K562 (cell line): ENCODE results near the gene GUCA2B. TPM values are rescaled to one million over a fixed set of nuclear protein-coding genes. Genes with fewer than 3 reads are reported as not detected.

Source experiments
- CCAR2 ChIP-seq: fragments of 200-400 bp; formaldehyde crosslinking; IDR thresholded peaks from 2 replicates; pipeline ENCODE4 v1.6.1; 2017; ENCODE audit warnings: mild to moderate bottlenecking, low read depth, low read length
- MTA1 ChIP-seq: fragments of 450-650 bp; IDR thresholded peaks from 2 replicates; pipeline ENCODE4 v1.6.1; 2017; ENCODE audit warnings: borderline replicate concordance
- MXI1 ChIP-seq: IDR thresholded peaks from 2 replicates; pipeline ENCODE4 v1.6.1; 2011; ENCODE audit warnings: low read depth, mild to moderate bottlenecking, improper control_type of control experiment, low read length
- POLR2H ChIP-seq: IDR thresholded peaks from 2 replicates; pipeline ENCODE4 v1.6.1; 2016; ENCODE audit warnings: missing genetic modification characterization, low read depth, mild to moderate bottlenecking, control low read depth, missing compliant biosample characterization, moderate library complexity
- RBM15 ChIP-seq: fragments of 200-400 bp; formaldehyde crosslinking; IDR thresholded peaks from 2 replicates; pipeline ENCODE4 v1.6.1; 2018; ENCODE audit warnings: mild to moderate bottlenecking, low read length, moderate library complexity; ENCODE audit not compliant: insufficient read depth
- RCOR1 ChIP-seq, 2 experiments: IDR thresholded peaks; 2 replicates each; pipeline ENCODE4 v1.6.1; 2012; ENCODE audit warnings: low read depth in 2 of 2, low read length in 2 of 2, borderline replicate concordance in 1 of 2, improper control_type of control experiment in 1 of 2
- SMC3 ChIP-seq: conservative IDR thresholded peaks from 2 replicates; pipeline ENCODE4 v1.6.1; 2011; ENCODE audit warnings: low read depth, low read length, improper control_type of control experiment; ENCODE audit not compliant: insufficient read depth
- TAF7 ChIP-seq: fragments of 450-650 bp; IDR thresholded peaks from 2 replicates; pipeline ENCODE4 v1.6.1; 2016; ENCODE audit warnings: missing genetic modification characterization, missing compliant biosample characterization
- TCF7 ChIP-seq: sonication (generic); IDR thresholded peaks from 2 replicates; pipeline ENCODE4 v1.6.1; 2016; ENCODE audit warnings: antibody characterized with exemption, borderline replicate concordance
- THRAP3 ChIP-seq: fragments of 450-650 bp; IDR thresholded peaks from 2 replicates; pipeline ENCODE4 v1.6.1; 2016; ENCODE audit warnings: mild to moderate bottlenecking, inconsistent platforms, borderline replicate concordance
- XRCC5 ChIP-seq: fragments of 200-400 bp; formaldehyde crosslinking; IDR thresholded peaks from 2 replicates; pipeline ENCODE4 v1.6.1; 2017; ENCODE audit warnings: low read depth, mild to moderate bottlenecking, low read length
- ZNF316 ChIP-seq: fragments of 450-650 bp; IDR thresholded peaks from 2 replicates; pipeline ENCODE4 v1.6.1; 2016
- ZNF586 ChIP-seq: fragments of 450-650 bp; formaldehyde crosslinking; conservative IDR thresholded peaks from 2 replicates; pipeline ENCODE4 v1.4.0; 2020; ENCODE audit warnings: mild to moderate bottlenecking, moderate library complexity
- ZNF766 ChIP-seq: fragments of 200-800 bp; sonication (Bioruptor generic); conservative IDR thresholded peaks from 2 replicates; pipeline ENCODE4 v1.6.1; 2016; ENCODE audit warnings: missing genetic modification characterization, missing compliant biosample characterization
- ZNF830 ChIP-seq: fragments of 250-450 bp; sonication (Bioruptor Pico); IDR thresholded peaks from 2 replicates; pipeline ENCODE4 v1.5.0; 2021; ENCODE audit warnings: mild to moderate bottlenecking
- polyA plus RNA-seq, 8 experiments: library from polyadenylated mRNA; depleted of rRNA in 4 of 8; stranded (reverse) in 5 of 8; unstranded in 3 of 8; fragments of >200 nt; fragmentation: Nextera tagmentation in 2 of 8; fragmentation: Illumina TruSeq in 1 of 8; extraction: Ambion mirVana in 2 of 8; extraction: Trizol in 1 of 8; gene quantifications; 2 replicates each; pipeline versions ENCODE4 v1.2.1 to v1.2.3, GENCODE V29; 2011 to 2014; ENCODE audit warnings: inconsistent platforms in 1 of 8, missing spikeins in 1 of 8
- total RNA-seq, 7 experiments: library from RNA; depleted of rRNA in 6 of 7; stranded (reverse); fragments of >200 nt in 6 of 7; fragmentation: Illumina TruSeq in 2 of 7; extraction: Trizol in 2 of 7; gene quantifications; 2 replicates each; pipeline versions ENCODE4 v1.2.1 to v1.2.3, GENCODE V29; 2011 to 2021; ENCODE audit warnings: low replicate concordance in 1 of 7
- TF ChIP-seq, protein P1 (sequence below): sonication (generic); formaldehyde crosslinking; IDR thresholded peaks from 2 replicates; pipeline ENCODE4 v1.8.0; 2023; ENCODE audit warnings: missing genetic modification reagents, mild to moderate bottlenecking, borderline replicate concordance
- TF ChIP-seq, protein P2 (sequence below): fragments of 450-650 bp; IDR thresholded peaks from 2 replicates; pipeline ENCODE4 v1.6.1; 2016; ENCODE audit warnings: antibody characterized with exemption
- TF ChIP-seq, protein P3 (sequence below): fragments of 250-450 bp; sonication (Bioruptor Pico); IDR thresholded peaks from 2 replicates; pipeline ENCODE4 v1.5.1; 2021; ENCODE audit warnings: mild to moderate bottlenecking

Gene GUCA2B
- total and polyA plus RNA-seq, 9 of the 15 experiments (the other 6 are each of a cell fraction or from before 2014, with no cell fraction given) = not detected

DNA sequence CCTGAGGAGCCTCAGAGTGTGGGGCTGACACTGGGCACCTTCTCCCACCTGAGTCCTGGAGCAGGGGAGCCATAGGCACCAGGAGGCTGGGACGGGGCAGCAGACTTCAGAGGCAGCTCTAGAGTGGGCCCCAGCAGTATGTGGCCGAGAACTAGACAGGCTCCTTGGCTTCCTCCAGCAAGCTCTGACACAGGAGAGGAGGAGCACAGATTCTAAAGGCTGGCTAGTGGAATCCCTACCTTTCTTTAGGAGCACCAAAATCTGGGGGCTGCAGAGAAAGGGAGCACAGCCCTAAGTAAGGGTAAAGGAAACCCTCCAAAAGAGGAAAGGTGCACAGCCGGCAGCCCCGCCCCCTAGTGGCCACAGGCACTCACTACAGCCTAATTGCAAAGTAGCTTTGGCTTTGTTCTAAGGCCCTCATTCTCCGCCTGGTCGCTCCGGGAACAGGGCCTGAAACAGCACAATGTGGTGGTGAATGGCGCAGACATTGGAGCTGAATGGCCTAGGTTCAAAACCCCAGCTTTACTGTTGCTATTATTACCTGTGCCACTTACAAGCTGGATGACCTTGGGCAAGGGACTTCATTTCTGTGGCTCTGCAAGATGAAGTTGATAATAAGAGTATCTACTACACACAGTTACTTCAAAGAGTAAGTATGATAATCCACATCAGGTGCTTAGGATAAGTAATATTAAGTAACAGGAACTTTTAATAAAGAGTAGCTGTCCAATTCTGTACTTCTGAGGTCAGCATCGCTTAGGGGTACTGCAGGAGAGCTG, 20.1 kb downstream of the GUCA2B start (continued):
- TF ChIP-seq THRAP3 (no peak), ZNF830 (CRISPR knock-in tag) (no peak), CCAR2 (no peak), XRCC5 (peak; percentile 83; the same call in 1 of the 2 replicates), MTA1 (no peak), ZNF766 (CRISPR knock-in tag) (peak; percentile 77; the same call in 1 of the 2 replicates), RBM15 (no peak), ZNF316 (no peak), TAF7 (tag) (no peak), RCOR1 (IDR thresholded peaks at IDR 0.05; ENCODE audit: borderline replicate concordance in 1 of 2, low read depth in 2 of 2, low read length in 2 of 2) (no peak), SMC3 (peak; percentile 78), TCF7 (no peak), MXI1 (no peak), POLR2H (tag) (no peak), ZNF586 (CRISPR knock-in tag) (no peak)
- TF ChIP-seq, protein P1, sequence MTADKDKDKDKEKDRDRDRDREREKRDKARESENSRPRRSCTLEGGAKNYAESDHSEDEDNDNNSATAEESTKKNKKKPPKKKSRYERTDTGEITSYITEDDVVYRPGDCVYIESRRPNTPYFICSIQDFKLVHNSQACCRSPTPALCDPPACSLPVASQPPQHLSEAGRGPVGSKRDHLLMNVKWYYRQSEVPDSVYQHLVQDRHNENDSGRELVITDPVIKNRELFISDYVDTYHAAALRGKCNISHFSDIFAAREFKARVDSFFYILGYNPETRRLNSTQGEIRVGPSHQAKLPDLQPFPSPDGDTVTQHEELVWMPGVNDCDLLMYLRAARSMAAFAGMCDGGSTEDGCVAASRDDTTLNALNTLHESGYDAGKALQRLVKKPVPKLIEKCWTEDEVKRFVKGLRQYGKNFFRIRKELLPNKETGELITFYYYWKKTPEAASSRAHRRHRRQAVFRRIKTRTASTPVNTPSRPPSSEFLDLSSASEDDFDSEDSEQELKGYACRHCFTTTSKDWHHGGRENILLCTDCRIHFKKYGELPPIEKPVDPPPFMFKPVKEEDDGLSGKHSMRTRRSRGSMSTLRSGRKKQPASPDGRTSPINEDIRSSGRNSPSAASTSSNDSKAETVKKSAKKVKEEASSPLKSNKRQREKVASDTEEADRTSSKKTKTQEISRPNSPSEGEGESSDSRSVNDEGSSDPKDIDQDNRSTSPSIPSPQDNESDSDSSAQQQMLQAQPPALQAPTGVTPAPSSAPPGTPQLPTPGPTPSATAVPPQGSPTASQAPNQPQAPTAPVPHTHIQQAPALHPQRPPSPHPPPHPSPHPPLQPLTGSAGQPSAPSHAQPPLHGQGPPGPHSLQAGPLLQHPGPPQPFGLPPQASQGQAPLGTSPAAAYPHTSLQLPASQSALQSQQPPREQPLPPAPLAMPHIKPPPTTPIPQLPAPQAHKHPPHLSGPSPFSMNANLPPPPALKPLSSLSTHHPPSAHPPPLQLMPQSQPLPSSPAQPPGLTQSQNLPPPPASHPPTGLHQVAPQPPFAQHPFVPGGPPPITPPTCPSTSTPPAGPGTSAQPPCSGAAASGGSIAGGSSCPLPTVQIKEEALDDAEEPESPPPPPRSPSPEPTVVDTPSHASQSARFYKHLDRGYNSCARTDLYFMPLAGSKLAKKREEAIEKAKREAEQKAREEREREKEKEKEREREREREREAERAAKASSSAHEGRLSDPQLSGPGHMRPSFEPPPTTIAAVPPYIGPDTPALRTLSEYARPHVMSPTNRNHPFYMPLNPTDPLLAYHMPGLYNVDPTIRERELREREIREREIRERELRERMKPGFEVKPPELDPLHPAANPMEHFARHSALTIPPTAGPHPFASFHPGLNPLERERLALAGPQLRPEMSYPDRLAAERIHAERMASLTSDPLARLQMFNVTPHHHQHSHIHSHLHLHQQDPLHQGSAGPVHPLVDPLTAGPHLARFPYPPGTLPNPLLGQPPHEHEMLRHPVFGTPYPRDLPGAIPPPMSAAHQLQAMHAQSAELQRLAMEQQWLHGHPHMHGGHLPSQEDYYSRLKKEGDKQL (CRISPR knock-in tag) = no peak
- TF ChIP-seq, protein P2, sequence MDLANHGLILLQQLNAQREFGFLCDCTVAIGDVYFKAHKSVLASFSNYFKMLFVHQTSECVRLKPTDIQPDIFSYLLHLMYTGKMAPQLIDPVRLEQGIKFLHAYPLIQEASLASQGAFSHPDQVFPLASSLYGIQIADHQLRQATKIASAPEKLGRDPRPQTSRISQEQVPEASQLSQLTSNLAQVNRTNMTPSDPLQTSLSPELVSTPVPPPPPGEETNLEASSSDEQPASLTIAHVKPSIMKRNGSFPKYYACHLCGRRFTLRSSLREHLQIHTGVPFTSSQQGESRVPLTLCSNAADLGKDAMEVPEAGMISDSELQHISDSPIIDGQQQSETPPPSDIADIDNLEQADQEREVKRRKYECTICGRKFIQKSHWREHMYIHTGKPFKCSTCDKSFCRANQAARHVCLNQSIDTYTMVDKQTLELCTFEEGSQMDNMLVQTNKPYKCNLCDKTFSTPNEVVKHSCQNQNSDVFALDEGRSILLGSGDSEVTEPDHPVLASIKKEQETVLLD = no peak
- TF ChIP-seq, protein P3, sequence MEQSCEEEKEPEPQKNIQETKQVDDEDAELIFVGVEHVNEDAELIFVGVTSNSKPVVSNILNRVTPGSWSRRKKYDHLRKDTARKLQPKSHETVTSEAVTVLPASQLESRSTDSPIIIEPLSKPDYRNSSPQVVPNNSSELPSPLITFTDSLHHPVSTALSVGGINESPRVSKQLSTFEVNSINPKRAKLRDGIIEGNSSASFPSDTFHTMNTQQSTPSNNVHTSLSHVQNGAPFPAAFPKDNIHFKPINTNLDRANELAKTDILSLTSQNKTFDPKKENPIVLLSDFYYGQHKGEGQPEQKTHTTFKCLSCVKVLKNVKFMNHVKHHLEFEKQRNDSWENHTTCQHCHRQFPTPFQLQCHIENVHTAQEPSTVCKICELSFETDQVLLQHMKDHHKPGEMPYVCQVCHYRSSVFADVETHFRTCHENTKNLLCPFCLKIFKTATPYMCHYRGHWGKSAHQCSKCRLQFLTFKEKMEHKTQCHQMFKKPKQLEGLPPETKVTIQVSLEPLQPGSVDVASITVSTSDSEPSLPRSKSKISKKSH (CRISPR knock-in tag) = no peak
